Measurements from ENCODE around the gene LZTS2. TPM values are rescaled to one million over a fixed set of nuclear protein-coding genes. Genes with fewer than 3 reads are reported as not detected.

LZTS2 gene
- total RNA-seq, 1 experiment from 2014 or later = 69.1 TPM

- Histone ChIP-seq H2BK15ac (ENCODE audit: low read depth, low read length) (no peak overlapping the region), H3K14ac (ENCODE audit: insufficient read depth, low read length) (no peak overlapping the region), H3K4me2 (ENCODE audit: insufficient read depth, insufficient read length, low read length) (no peak overlapping the region), H2AK5ac (ENCODE audit: insufficient read length, low read length) (no peak overlapping the region), H2AFZ (ENCODE audit: low read length) (no peak overlapping the region), H4K91ac (ENCODE audit: insufficient read length, low read depth, low read length) (no peak overlapping the region), H3K9ac (ENCODE audit: extremely low read depth, insufficient read length, low read length) (no peak overlapping the region), H3K18ac (ENCODE audit: insufficient read length, low read depth, low read length) (no peak overlapping the region), H4K8ac (replicated peaks; ENCODE audit: insufficient read length, low read depth, low read length) (no peak overlapping the region), H3K4me1 (ENCODE audit: insufficient read depth, low read length) (no peaks in the 10 kb centered on the region), H2BK12ac (ENCODE audit: insufficient read length, low read depth, low read length) (no peak overlapping the region), H4K5ac (ENCODE audit: insufficient read length, low read depth, low read length) (no peak overlapping the region), H4K20me1 (ENCODE audit: control insufficient read depth, insufficient read depth, insufficient read length) (no peaks in the 10 kb centered on the region), H3K56ac (ENCODE audit: insufficient read length, low read depth, low read length) (no peak overlapping the region), H3T11ph (ENCODE audit: low read length) (no peak overlapping the region), H3K9me3 (ENCODE audit: control insufficient read depth, low read depth, low read length) (no peaks in the 10 kb centered on the region), H2BK5ac (ENCODE audit: insufficient read length, low read length) (no peak overlapping the region), H3K4ac (ENCODE audit: low read depth, low read length) (no peak overlapping the region), H3K23ac (ENCODE audit: insufficient read length, low read depth, low read length) (no peak overlapping the region), H2BK120ac (ENCODE audit: low read depth, low read length, poor library complexity, severe bottlenecking) (no peak overlapping the region), H3K79me2 (ENCODE audit: insufficient read depth, low read length) (no peaks in the 10 kb centered on the region), H3K79me1 (ENCODE audit: insufficient read depth, low read depth, low read length, poor library complexity, severe bottlenecking) (no peaks in the 10 kb centered on the region), H3K27me3 (ENCODE audit: insufficient read depth, low read length) (no peaks in the 10 kb centered on the region), H3K23me2 (ENCODE audit: insufficient read length, low read depth, low read length, poor library complexity, severe bottlenecking) (no peaks in the 10 kb centered on the region), H2BK20ac (ENCODE audit: low read depth, low read length, poor library complexity, severe bottlenecking) (no peak overlapping the region), H3K27ac (ENCODE audit: insufficient read length, low read depth, low read length) (no peak overlapping the region)
- peaks cover 3 to 24% (median 21%) of the 10 kb centered on the region in 3 experiments; a peak in 5 of 7 replicates for H3K36me3 Mint-ChIP-seq (ENCODE audit: insufficient read depth in 1 of 3, low read depth in 3 of 3)
- TF ChIP-seq CTCF (conservative IDR thresholded peaks at IDR 0.05) = no peak
- no peak overlapping the region for H3K27ac Mint-ChIP-seq
- H3K27me3 Mint-ChIP-seq (ENCODE audit: low read depth) = no peaks in the 10 kb centered on the region; the same call in 1 of the 2 replicates
- no peak for DNase-seq
- no peak overlapping the region for H3K4me3 Mint-ChIP-seq
- no peaks in the 10 kb centered on the region for H3K4me1 Mint-ChIP-seq
- H3K9me3 Mint-ChIP-seq = no peaks in the 10 kb centered on the region; a peak in 1 of 5 replicates
- WGBS (ENCODE audit: extremely low coverage, insufficient read length, low lambda C conversion rate) = no CpG with 5 or more reads among the region's 16 CpGs
These were observed 19.8 kb upstream of the LZTS2 start for GRCh38 chr10:100979791-100980272.
